Activated CD4-positive, CD25-positive, alpha-beta regulatory T cell treated with anti-CD3 and anti-CD28 coated beads, Interleukin-2, amount 50 U/mL, for 16 hours (primary cell): ENCODE results near the gene LGALS1.
"Not testable (repeated sequence)": the region's sequence is repeated elsewhere in the genome, so short reads cannot be mapped to it uniquely, and the experiment has no call there.

Source experiments
- DNase-seq: peaks from one replicate; pipeline ENCODE4 v3.0.0-alpha.2; 2020; ENCODE audit warnings: low read depth, low spot score

Gene LGALS1

GRCh38 chr22:37686002-37686982 lies 10.9 kb downstream of the LGALS1 start, which contains the start of gene NOL12:
TSS of gene NOL12 (plus strand) at chr22:37686343. CDS start at chr22:37686393, 50 bp downstream.
- DNase-seq, result peak; percentile 56

- DNase-seq, result no peak
Observed at GRCh38 chr22:37690407-37690806, 15.0 kb downstream of the LGALS1 start.

GRCh38 chr22:37690901-37691504 lies 15.6 kb downstream of the LGALS1 start:
- no peak for DNase-seq

- no peak for DNase-seq
Observed at GRCh38 chr22:37692627-37693285, 17.3 kb downstream of the LGALS1 start.

GRCh38 chr22:37694131-37694530 lies 18.7 kb downstream of the LGALS1 start:
- DNase-seq, result not testable (repeated sequence)

- not testable (repeated sequence) for DNase-seq
Observed at GRCh38 chr22:37696260-37696656, 20.8 kb downstream of the LGALS1 start.

GRCh38 chr22:37696657-37697537 lies 21.5 kb downstream of the LGALS1 start, which contains the start of gene TRIOBP:
TSS of gene TRIOBP (plus strand) at chr22:37697048. CDS start at chr22:37701366, 4,318 bp downstream.
- DNase-seq, result peak; percentile 52

GRCh38 chr22:37697538-37697835 lies 22.1 kb downstream of the LGALS1 start:
- DNase-seq, result no peak

GRCh38 chr22:37701141-37701786 lies 25.8 kb downstream of the LGALS1 start:
- no peak for DNase-seq

GRCh38 chr22:37703906-37704305 lies 28.5 kb downstream of the LGALS1 start:
- no peak for DNase-seq

GRCh38 chr22:37704645-37705044 lies 29.2 kb downstream of the LGALS1 start:
- DNase-seq, result no peak

- DNase-seq, result no peak
Observed at GRCh38 chr22:37705205-37705604, 29.8 kb downstream of the LGALS1 start.

- no peak for DNase-seq
Observed at GRCh38 chr22:37708580-37709444, 33.4 kb downstream of the LGALS1 start.

GRCh38 chr22:37709445-37709765 lies 34.0 kb downstream of the LGALS1 start:
- DNase-seq, result no peak

GRCh38 chr22:37710675-37711074 lies 35.2 kb downstream of the LGALS1 start:
- DNase-seq, result no peak

- DNase-seq, result no peak
Observed at GRCh38 chr22:37711490-37711889, 36.1 kb downstream of the LGALS1 start.

GRCh38 chr22:37713761-37714160 lies 38.3 kb downstream of the LGALS1 start:
- no peak for DNase-seq

- DNase-seq, result no peak
Observed at GRCh38 chr22:37714634-37715033, 39.2 kb downstream of the LGALS1 start.

GRCh38 chr22:37715760-37716159 lies 40.3 kb downstream of the LGALS1 start:
- no peak for DNase-seq

GRCh38 chr22:37716708-37717107 lies 41.3 kb downstream of the LGALS1 start:
- DNase-seq, result no peak
